ENCODE results near the gene VAV2.

The VAV2 gene

DNA sequence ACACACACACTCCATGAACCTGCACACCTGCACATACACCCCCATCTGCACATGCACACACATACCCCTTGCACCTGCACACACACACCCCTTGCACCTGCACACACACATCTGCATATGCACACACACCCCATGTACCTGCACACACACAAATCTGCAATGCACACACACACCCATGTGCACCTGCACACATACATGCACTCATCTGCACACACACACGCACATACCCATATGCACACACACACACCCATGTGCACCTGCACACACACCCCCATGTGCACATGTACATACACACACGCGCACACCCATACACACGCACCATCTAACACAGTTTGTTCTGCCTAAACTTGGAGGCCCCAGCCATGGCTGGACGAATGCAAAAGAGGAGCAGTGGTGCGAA is 138.1 kb downstream of the VAV2 start:
- Histone ChIP-seq H3K9me3 (no peaks in the 10 kb centered on the region), H3K36me3 (no peaks in the 10 kb centered on the region), H3K4me3 (ENCODE audit: low read depth in 1 of 2, low read length in 1 of 2) (no peak overlapping the region), H3K27me3 (no peaks in the 10 kb centered on the region), H3K4me1 (ENCODE audit: control insufficient read depth in 1 of 2, insufficient read depth in 1 of 2, low read depth in 1 of 2, low read length in 1 of 2) (peaks cover 24 to 27% of the 10 kb centered on the region in 2 experiments), H3K27ac (no peak overlapping the region)
- no peak for TF ChIP-seq CTCF (IDR thresholded peaks at IDR 0.05)

DNA sequence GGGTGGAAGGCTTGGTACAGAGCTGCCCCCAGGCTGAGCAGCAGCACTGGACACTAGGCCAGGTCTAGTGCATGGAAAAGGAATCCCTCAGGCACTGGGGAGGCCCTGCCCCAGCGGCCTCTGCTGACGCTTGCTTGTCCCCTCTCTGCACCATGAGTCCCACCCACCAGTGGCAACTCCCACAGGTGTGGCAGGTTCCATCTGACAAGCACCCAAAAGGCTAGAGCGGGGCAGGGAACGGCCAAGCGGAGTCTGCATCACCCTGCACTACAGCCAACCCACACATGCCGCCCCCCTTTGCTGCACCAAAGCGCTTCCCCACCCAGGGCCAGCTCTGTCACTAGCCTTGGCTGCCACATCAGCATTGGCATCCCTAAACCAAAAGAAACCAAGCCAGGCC is 138.8 kb downstream of the VAV2 start:
- Histone ChIP-seq H3K27me3 (no peaks in the 10 kb centered on the region), H3K4me1 (ENCODE audit: control insufficient read depth in 1 of 2, insufficient read depth in 1 of 2, low read depth in 1 of 2, low read length in 1 of 2) (peaks cover 24 to 27% of the 10 kb centered on the region in 2 experiments), H3K9me3 (no peaks in the 10 kb centered on the region), H3K36me3 (no peaks in the 10 kb centered on the region), H3K4me3 (ENCODE audit: low read depth in 1 of 2, low read length in 1 of 2) (no peak overlapping the region), H3K27ac (no peak overlapping the region)
- no peak for TF ChIP-seq CTCF (IDR thresholded peaks at IDR 0.05)

DNA sequence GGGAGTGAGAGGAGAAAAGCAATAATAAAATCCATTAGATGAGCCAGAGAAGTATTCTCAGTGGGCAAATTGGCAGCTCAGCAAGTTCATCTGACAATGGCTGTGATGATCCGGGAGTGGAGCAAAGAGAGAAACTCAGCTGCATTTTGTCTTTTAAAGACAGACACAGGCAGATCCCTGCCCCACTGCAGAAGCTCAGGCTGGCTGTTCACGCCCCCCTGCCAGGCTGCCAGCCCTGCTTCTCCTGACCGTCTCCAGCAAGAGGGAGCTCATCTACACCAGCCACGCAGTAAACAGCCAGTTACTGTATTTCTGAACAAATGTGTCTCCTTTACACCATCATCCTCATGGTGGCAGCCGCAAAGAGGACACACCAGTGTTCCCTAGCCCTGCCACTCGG is 139.7 kb downstream of the VAV2 start:
- no peak for TF ChIP-seq CTCF (IDR thresholded peaks at IDR 0.05)
- Histone ChIP-seq H3K4me3 (ENCODE audit: low read depth in 1 of 2, low read length in 1 of 2) (no peak overlapping the region), H3K4me1 (ENCODE audit: control insufficient read depth in 1 of 2, insufficient read depth in 1 of 2, low read depth in 1 of 2, low read length in 1 of 2) (peaks cover 24 to 25% of the 10 kb centered on the region in 2 experiments), H3K27me3 (no peaks in the 10 kb centered on the region), H3K36me3 (no peaks in the 10 kb centered on the region), H3K9me3 (no peaks in the 10 kb centered on the region), H3K27ac (no peak overlapping the region)

DNA sequence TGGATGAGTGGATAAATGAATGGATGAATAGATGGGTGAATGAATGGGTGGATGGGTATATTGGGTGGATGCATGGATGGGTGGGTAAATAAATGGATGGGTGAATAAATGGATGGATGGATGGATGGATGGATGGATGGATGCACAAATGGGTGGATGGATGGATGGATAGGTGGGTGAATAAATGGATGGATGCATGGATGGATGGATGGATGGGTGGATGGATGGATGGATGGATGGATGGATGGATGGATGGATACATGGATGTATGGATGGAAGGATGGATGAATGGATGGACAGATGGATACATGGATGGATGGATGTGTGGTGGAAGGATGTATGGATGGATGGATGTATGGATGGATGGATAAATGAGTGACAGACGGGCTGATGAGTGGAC is 140.4 kb downstream of the VAV2 start:
- no peaks in the 10 kb centered on the region for H3K27me3 ChIP-seq
- no peak for TF ChIP-seq CTCF (IDR thresholded peaks at IDR 0.05)
- H3K9me3 ChIP-seq: no peaks in the 10 kb centered on the region
- no peak overlapping the region for H3K27ac ChIP-seq
- H3K36me3 ChIP-seq: no peaks in the 10 kb centered on the region
- H3K4me3 ChIP-seq (ENCODE audit: low read depth in 1 of 2, low read length in 1 of 2): no peak overlapping the region
- H3K4me1 ChIP-seq (ENCODE audit: control insufficient read depth in 1 of 2, insufficient read depth in 1 of 2, low read depth in 1 of 2, low read length in 1 of 2): peaks cover 18 to 20% of the 10 kb centered on the region in 2 experiments

- H3K27me3 ChIP-seq: no peaks in the 10 kb centered on the region
Measured at GRCh38 chr9:133850937-133851336, 141.2 kb downstream of the VAV2 start.

More at GRCh38 chr9:133850937-133851336, 141.2 kb downstream of the VAV2 start:
- no peaks in the 10 kb centered on the region for H3K9me3 ChIP-seq
- H3K36me3 ChIP-seq: no peaks in the 10 kb centered on the region
- peaks cover 10 to 12% of the 10 kb centered on the region in 2 experiments for H3K4me1 ChIP-seq (ENCODE audit: control insufficient read depth in 1 of 2, insufficient read depth in 1 of 2, low read depth in 1 of 2, low read length in 1 of 2)
- TF ChIP-seq CTCF (IDR thresholded peaks at IDR 0.05): no peak
- no peak overlapping the region for H3K27ac ChIP-seq
- H3K4me3 ChIP-seq (ENCODE audit: low read depth in 1 of 2, low read length in 1 of 2): no peak overlapping the region
